ENCODE measurements around the gene PSKH1.
A peak's percentile ranks its signal among the peaks of the same experiment; 100 is the strongest.

Gene PSKH1

GRCh38 chr16:67868290-67868689 is 24.8 kb upstream of the PSKH1 start:
- no peak for DNase-seq

- no peak for DNase-seq
Observed at GRCh38 chr16:67869653-67870052, 23.4 kb upstream of the PSKH1 start.

GRCh38 chr16:67871256-67871655 is 21.8 kb upstream of the PSKH1 start:
- DNase-seq, result no peak

DNA sequence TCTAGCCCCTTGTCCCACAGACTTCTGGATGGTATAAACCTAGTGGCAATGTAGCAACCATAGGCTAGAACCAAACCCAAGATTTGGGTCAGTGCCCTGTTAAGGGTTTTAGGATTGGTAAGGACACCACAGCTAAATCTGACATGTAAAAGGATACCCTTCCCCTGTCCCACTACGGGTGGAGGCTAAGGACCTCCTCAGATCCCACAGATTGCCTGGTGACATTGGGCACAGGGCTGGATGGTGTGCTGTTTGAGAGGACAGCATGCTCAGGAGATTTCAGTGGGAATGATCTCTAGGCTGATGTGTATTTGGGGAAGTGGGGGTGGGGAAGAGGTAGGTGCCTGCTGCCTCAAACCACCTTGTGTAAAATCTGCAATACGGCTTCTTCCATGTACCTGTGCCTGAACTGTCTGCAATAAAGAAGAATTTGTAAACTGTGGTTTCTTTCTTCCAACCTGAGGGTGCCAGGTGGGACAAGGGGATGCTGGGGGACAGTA is 20.9 kb upstream of the PSKH1 start:
- DNase-seq, result no peak

DNA sequence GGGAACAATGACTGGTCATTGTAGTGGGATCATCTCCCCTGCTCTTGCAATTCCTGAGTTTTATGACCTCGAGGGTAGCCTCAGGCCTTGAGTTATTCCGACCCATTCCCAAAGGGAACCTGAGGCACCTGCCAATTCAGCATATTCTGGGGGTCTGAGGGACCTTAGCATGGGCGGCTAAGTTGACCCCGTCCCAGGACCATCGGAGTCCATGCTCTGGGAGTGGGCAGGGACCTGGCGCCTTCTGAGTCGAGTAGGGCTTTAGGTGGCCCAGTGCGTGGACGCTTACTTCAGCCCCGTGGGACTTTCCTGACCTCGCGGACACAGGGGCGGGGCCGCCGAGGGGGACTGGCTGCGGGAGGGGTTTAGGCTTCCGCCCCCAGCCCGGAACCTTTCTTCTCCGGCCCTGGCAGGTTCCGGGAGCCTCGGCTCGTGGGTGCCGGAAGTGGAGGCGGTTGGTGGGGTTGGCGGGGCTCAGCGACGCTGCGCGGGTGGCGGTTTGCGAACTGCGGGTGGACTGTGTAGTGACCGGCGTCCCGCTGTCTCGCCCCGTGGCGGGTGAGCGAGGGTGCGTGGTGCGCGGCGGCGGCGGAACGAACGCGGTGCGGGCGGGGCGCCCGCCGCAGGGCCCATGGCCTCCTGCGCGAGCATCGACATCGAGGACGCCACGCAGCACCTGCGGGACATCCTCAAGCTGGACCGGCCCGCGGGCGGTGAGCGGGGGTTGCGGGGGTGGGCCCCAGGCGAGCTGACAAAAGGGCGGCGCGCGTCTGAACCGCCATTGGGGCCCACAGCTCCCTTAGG is 20.2 kb upstream of the PSKH1 start, which contains the start of gene EDC4:
Gene EDC4 (plus strand): TSS at position 422 of the 804 bp plus-strand sequence. CDS start 210 bp downstream, at position 632.
- peak; percentile 83 for DNase-seq

DNA sequence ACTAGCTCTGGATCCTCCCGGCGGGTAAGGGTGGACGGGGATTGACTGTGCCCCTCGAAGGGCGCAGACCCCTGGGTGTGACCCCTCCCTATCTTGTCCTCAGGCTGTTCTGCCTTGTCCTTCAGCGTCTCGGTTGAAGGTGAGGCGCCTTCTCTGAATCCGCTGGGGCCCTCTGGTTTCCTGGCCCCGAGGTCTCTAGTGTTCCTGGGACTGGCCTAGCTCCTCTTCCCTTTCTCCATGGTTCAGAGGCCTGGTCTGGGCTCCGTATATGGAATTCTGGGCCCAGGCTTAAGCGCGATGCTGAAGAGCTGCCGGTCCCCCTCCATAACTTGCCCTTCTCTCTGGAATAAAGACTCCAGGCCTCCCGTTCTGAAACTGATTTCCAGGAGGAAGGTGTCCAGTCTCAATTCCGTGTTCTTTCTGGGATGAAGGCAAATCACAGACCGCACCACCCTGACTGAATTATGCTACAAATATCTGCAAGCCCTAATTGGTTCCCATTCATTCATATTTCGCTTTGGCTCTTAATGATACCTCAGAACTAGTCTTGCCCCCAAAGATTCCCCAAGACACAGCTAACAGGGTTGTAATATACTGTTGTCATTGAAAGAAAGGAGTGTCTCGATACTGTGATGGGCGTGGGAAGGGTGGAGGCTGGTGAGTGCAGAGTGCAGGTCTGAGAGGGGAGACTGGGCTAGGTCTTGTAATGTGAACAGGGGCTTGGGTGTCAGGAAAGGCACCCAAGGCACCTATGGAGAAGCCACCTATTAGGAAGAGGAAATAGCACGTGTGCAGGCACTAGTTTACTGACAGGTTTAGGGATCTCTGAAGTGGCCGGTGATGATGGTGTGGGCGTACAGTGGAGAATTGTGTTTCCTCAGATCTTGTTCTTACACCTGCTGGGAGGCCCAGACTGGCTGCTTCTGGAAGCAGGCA is 19.4 kb upstream of the PSKH1 start:
- no peak for DNase-seq

- DNase-seq, result no peak
Observed at GRCh38 chr16:67874372-67874771, 18.7 kb upstream of the PSKH1 start.

DNA sequence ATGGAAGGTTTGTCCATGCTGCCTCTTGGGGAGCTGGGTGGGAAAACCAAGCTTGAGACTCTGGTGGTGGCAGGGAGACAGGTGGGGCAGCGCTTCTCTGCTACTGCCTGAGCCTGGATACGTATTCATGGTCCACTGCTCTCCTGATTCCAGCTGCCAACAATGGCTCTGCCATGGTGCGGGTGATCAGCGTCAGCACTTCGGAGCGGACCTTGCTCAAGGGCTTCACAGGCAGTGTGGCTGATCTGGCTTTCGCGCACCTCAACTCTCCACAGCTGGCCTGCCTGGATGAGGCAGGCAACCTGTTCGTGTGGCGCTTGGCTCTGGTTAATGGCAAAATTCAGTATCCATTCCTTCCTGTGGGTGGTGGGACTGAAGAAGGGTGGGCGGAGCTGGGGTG is 16.0 kb upstream of the PSKH1 start:
- no peak for DNase-seq

- no peak for DNase-seq
Observed at GRCh38 chr16:67878232-67878631, 14.8 kb upstream of the PSKH1 start.

DNA sequence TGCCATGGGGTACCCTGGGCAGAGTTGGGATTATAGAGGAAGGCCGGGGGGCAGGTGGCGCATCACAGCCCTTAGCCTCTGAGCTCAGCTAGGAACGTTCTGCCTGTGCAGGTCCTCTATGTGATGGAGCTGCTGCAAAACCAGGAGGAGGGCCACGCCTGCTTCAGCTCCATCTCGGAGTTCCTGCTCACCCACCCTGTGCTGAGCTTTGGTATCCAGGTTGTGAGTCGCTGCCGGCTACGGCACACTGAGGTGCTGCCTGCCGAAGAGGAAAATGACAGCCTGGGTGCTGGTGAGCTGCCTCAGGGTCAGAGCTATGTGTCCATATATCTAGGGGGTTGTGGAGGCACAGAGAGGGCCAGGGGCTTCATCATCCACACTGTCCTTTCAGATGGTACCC is 14.2 kb upstream of the PSKH1 start:
- DNase-seq, result no peak

DNA sequence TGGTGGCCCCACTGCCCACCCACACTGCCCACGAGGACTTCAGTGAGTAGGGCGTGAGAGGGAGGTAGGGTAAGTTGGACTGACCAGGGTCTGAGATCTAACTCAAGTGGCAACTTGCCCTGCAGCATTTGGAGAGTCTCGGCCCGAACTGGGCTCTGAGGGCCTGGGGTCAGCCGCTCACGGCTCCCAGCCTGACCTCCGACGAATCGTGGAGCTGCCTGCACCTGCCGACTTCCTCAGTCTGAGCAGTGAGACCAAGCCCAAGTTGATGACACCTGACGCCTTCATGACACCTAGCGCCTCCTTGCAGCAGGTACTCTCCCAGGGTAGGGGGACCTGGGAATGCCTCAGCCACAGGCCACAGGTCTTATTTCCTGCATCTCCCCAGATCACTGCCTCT is 13.6 kb upstream of the PSKH1 start:
- no peak for DNase-seq

GRCh38 chr16:67879936-67880335 is 13.1 kb upstream of the PSKH1 start:
- DNase-seq, result no peak

- DNase-seq, result no peak
Observed at GRCh38 chr16:67880584-67880983, 12.5 kb upstream of the PSKH1 start.

- no peak for DNase-seq
Observed at GRCh38 chr16:67881621-67882161, 11.4 kb upstream of the PSKH1 start.

DNA sequence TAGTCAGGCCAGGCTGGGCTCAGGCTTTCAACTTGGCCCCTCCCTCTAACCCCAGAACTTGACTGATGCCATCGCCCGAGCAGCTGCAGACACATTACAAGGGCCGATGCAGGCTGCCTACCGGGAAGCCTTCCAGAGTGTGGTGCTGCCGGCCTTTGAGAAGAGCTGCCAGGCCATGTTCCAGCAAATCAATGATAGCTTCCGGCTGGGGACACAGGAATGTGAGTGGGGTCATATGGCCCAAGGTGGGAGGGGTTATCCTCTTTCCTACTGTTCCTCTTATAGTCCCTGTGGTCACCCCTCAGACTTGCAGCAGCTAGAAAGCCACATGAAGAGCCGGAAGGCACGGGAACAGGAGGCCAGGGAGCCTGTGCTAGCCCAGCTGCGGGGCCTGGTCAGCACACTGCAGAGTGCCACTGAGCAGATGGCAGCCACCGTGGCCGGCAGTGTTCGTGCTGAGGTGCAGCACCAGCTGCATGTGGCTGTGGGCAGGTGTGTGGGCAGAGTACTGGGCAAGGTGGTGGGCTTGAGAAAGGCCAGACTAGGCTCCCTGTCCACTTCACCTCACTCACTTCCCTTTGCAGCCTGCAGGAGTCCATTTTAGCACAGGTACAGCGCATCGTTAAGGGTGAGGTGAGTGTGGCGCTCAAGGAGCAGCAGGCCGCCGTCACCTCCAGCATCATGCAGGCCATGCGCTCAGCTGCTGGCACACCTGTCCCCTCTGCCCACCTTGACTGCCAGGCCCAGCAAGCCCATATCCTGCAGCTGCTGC is 10.5 kb upstream of the PSKH1 start:
- DNase-seq, result no peak

GRCh38 chr16:67883146-67883871 is 9.7 kb upstream of the PSKH1 start:
- no peak for DNase-seq

DNA sequence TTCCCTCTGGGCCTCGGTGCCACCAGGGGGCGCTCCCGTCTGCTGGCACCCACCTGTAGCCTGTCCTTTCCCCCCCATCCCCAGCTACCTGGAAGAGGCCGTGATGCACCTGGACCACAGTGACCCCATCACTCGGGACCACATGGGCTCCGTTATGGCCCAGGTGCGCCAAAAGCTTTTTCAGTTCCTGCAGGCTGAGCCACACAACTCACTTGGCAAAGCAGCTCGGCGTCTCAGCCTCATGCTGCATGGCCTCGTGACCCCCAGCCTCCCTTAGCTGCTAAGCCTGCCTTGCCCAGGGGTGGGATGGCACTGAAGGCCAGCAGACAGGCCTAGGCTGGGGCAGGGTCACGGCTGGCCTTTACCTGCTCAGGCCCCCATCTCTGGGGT is 9.2 kb upstream of the PSKH1 start:
- peak; percentile 72 for DNase-seq

DNA sequence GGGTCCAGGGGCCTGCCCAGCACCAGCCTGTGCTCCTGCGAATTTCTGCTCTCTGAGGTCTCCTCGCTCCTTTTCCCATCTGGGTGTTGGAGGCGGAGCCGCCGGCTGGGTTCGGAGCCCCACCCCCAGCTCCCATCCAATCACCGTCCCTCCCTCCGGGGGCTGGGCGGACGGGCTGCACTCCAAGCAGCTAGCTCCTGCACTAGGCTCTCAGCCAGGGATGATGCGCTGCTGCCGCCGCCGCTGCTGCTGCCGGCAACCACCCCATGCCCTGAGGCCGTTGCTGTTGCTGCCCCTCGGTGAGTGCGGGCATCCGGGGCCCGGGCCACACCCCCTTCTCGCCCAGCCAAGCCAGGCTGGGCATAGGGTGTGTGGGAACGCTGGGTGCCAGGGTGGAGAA is 8.4 kb upstream of the PSKH1 start, which contains the start of gene NRN1L:
Gene NRN1L (plus strand): TSS at position 202 of the 400 bp plus-strand sequence. CDS start 19 bp downstream, at position 221.
- no peak for DNase-seq

DNA sequence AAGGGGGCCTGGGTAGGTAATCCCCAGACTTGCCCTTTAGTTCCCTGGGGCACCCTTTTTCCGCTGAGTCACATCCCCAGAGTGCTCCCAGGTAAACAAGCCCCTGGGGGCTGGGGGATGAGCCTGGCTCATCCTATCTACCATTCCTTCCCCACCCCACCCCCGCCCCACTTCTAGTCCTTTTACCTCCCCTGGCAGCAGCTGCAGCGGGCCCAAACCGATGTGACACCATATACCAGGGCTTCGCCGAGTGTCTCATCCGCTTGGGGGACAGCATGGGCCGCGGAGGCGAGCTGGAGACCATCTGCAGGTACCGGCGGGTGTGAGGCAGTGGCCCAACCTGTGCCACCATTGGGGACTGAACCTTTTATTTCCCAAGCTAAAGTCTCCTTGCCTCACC is 7.5 kb upstream of the PSKH1 start:
- DNase-seq, result no peak

- no peak for DNase-seq
Observed at GRCh38 chr16:67885976-67886375, 7.1 kb upstream of the PSKH1 start.

- DNase-seq, result no peak
Observed at GRCh38 chr16:67886387-67886786, 6.7 kb upstream of the PSKH1 start.

- no peak for DNase-seq
Observed at GRCh38 chr16:67888331-67888730, 4.7 kb upstream of the PSKH1 start.

Data from effector CD4-positive, alpha-beta T cell (primary cell).